Activated CD4-positive, alpha-beta T cell treated with anti-CD3 and anti-CD28 coated beads, Interleukin-2, amount 50 U/mL, for 1 hour (primary cell): ENCODE data around the gene STUB1.
A peak's percentile ranks its signal among the peaks of the same experiment; 100 is the strongest.

Source experiments
- DNase-seq: peaks from one replicate; pipeline ENCODE4 v3.0.0-alpha.2; 2020

The STUB1 gene

GRCh38 chr16:698911-699671 lies 18.9 kb downstream of the STUB1 start:
- DNase-seq, result no peak

- peak; percentile 46 for DNase-seq
Observed at GRCh38 chr16:700684-701584, 20.7 kb downstream of the STUB1 start.

GRCh38 chr16:702341-702740 lies 22.1 kb downstream of the STUB1 start:
- DNase-seq, result no peak

GRCh38 chr16:703406-703805 lies 23.2 kb downstream of the STUB1 start:
- DNase-seq, result no peak

- no peak for DNase-seq
Observed at GRCh38 chr16:704047-704446, 23.8 kb downstream of the STUB1 start.

- no peak for DNase-seq
Observed at GRCh38 chr16:704552-705380, 24.6 kb downstream of the STUB1 start.

GRCh38 chr16:705431-706188 lies 25.4 kb downstream of the STUB1 start, which contains the start of gene FBXL16:
Gene FBXL16 (minus strand): TSS chr16:705801. CDS start chr16:697405, 8,396 bp downstream.
- no peak for DNase-seq

GRCh38 chr16:706189-707061 lies 26.2 kb downstream of the STUB1 start:
- no peak for DNase-seq

GRCh38 chr16:707062-707538 lies 26.9 kb downstream of the STUB1 start:
- no peak for DNase-seq

GRCh38 chr16:708019-708418 lies 27.8 kb downstream of the STUB1 start:
- no peak for DNase-seq

- DNase-seq, result no peak
Observed at GRCh38 chr16:708959-709358, 28.7 kb downstream of the STUB1 start.

GRCh38 chr16:709566-710499 lies 29.6 kb downstream of the STUB1 start:
- no peak for DNase-seq

- no peak for DNase-seq
Observed at GRCh38 chr16:710500-711075, 30.4 kb downstream of the STUB1 start.

GRCh38 chr16:711084-711483 lies 30.9 kb downstream of the STUB1 start:
- no peak for DNase-seq

GRCh38 chr16:711548-712320 lies 31.5 kb downstream of the STUB1 start:
- peak; percentile 80 for DNase-seq

- peak; percentile 45 for DNase-seq
Observed at GRCh38 chr16:712740-713250, 32.6 kb downstream of the STUB1 start.

GRCh38 chr16:714079-714478 lies 33.9 kb downstream of the STUB1 start:
- DNase-seq, result no peak
